HEK293T (cell line): ENCODE measurements around the gene CANX.

Experiments used
- CTBP1 ChIP-seq: fragments of 450-650 bp; IDR thresholded peaks from 2 replicates; pipeline ENCODE4 v1.6.1; 2016; ENCODE audit warnings: borderline replicate concordance
- FOXA1 ChIP-seq: fragments of 450-650 bp; IDR thresholded peaks from 2 replicates; pipeline ENCODE4 v1.6.1; 2016; ENCODE audit warnings: mild to moderate bottlenecking
- FOXM1 ChIP-seq: fragments of 450-650 bp; IDR thresholded peaks from 2 replicates; pipeline ENCODE4 v1.6.1; 2017; ENCODE audit warnings: mild to moderate bottlenecking, borderline replicate concordance
- NFRKB ChIP-seq: fragments of 450-650 bp; IDR thresholded peaks from 2 replicates; pipeline ENCODE4 v1.6.1; 2016; ENCODE audit warnings: mild to moderate bottlenecking, moderate library complexity
- PKNOX1 ChIP-seq: fragments of 450-650 bp; IDR thresholded peaks from 2 replicates; pipeline ENCODE4 v1.6.1; 2016
- SP1 ChIP-seq: fragments of 450-650 bp; IDR thresholded peaks from 2 replicates; pipeline ENCODE4 v1.6.1; 2017
- ZNF384 ChIP-seq: fragments of 450-650 bp; IDR thresholded peaks from 2 replicates; pipeline ENCODE4 v1.6.1; 2016

GRCh38 chr5:179779826-179780225 is 81.1 kb downstream of the CANX start:
- TF ChIP-seq FOXA1 (no peak), SP1 (no peak), ZNF384 (no peak), FOXM1 (no peak), CTBP1 (no peak), PKNOX1 (no peak), NFRKB (no peak)
